ENCODE measurements around the gene UNCX.

GRCh38 chr7:1228545-1229201, 4.0 kb upstream of the UNCX start:
- peak; percentile 81 for TF ChIP-seq EZH2 (IDR thresholded peaks at IDR 0.05; ENCODE audit: low read length)
- TF ChIP-seq, protein P1, sequence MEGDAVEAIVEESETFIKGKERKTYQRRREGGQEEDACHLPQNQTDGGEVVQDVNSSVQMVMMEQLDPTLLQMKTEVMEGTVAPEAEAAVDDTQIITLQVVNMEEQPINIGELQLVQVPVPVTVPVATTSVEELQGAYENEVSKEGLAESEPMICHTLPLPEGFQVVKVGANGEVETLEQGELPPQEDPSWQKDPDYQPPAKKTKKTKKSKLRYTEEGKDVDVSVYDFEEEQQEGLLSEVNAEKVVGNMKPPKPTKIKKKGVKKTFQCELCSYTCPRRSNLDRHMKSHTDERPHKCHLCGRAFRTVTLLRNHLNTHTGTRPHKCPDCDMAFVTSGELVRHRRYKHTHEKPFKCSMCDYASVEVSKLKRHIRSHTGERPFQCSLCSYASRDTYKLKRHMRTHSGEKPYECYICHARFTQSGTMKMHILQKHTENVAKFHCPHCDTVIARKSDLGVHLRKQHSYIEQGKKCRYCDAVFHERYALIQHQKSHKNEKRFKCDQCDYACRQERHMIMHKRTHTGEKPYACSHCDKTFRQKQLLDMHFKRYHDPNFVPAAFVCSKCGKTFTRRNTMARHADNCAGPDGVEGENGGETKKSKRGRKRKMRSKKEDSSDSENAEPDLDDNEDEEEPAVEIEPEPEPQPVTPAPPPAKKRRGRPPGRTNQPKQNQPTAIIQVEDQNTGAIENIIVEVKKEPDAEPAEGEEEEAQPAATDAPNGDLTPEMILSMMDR (optimal IDR thresholded peaks at IDR 0.05 in 1 of 3, IDR thresholded peaks at IDR 0.05 in 1 of 3, conservative IDR thresholded peaks at IDR 0.05 in 1 of 3; ENCODE audit: extremely low read depth in 1 of 3, insufficient read depth in 2 of 3, low read length in 3 of 3) = no peak

Measured in keratinocyte (primary cell).